COLO668 (cell line): ENCODE measurements around the gene RAP1GAP.
"Not testable (repeated sequence)": the region's sequence is repeated elsewhere in the genome, so short reads cannot be mapped to it uniquely, and the experiment has no call there.

ENCODE experiments used
- DNase-seq: peaks from one replicate; lab custom pipeline; 2025; ENCODE audit not compliant: unreplicated experiment; lab: John Stamatoyannopoulos, UW

The RAP1GAP gene

DNA sequence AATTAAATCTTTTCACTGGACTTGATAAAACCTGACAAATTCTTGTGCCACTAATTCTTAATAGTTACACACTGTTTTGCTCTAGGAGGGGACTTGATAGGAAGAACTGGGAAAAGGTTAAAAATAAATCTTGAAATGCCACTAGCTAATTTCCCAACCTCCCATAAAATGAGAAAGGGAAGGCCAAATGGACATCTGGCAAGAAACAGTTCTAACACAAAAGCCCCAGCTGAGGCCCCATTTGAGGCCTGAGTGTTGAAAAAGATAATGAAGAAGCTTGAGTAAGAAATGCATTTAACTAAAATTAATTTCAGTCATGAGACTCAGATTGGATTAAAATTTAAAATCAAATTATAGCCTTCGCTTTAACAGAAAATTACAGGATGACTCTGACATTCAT lies 11.2 kb upstream of the RAP1GAP start:
- no peak for DNase-seq

- DNase-seq, result no peak
Observed at GRCh38 chr1:21677168-21677567, 8.0 kb upstream of the RAP1GAP start.

DNA sequence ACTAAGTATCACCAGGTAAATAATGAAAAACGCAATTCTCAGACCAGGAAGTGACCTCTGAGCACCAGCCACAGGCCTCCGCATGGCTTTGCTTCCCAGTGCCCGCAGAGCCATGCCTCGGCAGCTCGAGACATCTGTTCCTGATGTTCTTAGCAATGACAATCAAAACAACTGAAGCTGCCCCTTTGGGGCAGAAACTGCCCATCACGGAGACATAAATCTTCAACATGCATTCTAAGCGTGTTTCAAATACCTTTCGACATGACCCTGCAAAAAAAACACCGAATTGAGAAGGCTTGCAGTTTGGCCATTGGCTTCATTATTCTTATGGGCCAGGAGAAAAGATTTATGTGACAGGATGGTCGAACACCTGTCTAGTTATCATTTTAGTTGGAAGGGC lies 5.8 kb upstream of the RAP1GAP start:
- DNase-seq, result no peak

GRCh38 chr1:21673853-21674252 lies 4.7 kb upstream of the RAP1GAP start:
- DNase-seq, result not testable (repeated sequence)

DNA sequence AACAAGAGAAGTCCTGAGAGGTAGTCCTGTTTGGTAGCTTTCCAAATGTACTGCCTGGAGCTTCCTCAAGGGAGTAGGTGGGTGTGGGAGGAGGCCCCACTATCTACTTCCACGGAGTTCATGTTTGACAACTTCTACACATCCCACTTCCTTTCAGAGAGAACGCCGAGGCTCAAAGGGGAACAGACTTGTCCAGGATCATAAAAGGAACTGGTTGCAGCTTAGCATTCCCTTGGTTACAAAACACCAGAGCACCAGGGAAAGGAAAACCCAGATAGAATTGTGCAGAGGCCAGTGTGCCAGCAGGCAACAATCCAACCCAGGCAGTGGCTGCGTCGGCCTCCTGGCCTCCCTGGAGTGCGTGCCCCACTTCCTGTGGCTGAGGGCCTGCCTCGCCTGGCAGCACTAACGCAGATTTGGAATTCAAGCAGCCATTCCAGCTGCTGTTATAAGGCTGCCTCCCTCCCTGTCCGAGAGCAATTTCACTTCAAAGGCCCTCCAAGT lies 4.2 kb upstream of the RAP1GAP start:
- no peak for DNase-seq

- DNase-seq, result no peak
Observed at GRCh38 chr1:21672478-21673276, 3.5 kb upstream of the RAP1GAP start.

GRCh38 chr1:21671915-21672314 lies 2.8 kb upstream of the RAP1GAP start:
- no peak for DNase-seq

DNA sequence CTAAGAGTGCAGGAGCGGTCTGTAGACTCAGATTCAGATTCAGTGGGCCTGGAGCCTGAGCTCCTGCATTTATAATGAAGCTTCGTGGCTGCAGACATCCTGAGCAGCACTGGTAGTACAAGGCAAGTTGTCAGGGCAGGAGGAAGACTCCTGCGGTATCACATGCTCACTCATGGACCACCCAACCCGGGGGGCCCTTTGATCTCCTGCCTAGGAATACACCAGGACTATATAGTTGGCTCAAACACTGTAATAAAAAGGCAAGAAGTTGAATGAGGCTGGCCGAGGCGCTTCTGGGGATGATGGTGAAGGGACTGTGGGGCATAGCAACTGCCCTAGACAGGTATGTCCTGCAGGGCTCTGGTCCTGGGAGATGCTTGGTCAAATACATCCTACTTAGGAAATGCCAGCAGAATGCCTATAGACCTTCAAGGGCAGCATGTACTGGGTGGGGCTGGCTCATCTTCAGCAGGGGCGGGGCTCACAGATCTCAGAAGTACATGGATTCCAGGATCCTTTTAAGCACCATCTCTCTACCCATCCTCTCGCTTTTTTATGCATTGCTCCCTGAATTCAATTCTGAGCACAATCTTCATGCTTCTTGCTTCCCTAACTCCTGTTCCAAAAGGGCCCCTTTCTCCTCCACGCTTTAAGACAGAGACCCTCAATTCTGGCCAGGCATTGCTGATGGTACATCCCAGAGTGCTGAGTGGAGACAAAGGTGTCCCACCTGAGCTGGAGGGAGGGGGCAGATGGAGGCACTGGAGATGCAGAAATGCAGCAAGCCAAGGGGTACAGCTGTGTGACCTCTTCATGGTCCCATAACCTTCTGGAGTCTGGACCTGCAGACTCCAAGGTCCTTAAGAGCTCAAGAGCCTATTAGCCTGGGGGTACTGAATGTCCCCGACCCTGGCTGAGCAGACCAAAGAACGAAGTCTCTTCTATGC lies 2.1 kb upstream of the RAP1GAP start:
- DNase-seq, result no peak

DNA sequence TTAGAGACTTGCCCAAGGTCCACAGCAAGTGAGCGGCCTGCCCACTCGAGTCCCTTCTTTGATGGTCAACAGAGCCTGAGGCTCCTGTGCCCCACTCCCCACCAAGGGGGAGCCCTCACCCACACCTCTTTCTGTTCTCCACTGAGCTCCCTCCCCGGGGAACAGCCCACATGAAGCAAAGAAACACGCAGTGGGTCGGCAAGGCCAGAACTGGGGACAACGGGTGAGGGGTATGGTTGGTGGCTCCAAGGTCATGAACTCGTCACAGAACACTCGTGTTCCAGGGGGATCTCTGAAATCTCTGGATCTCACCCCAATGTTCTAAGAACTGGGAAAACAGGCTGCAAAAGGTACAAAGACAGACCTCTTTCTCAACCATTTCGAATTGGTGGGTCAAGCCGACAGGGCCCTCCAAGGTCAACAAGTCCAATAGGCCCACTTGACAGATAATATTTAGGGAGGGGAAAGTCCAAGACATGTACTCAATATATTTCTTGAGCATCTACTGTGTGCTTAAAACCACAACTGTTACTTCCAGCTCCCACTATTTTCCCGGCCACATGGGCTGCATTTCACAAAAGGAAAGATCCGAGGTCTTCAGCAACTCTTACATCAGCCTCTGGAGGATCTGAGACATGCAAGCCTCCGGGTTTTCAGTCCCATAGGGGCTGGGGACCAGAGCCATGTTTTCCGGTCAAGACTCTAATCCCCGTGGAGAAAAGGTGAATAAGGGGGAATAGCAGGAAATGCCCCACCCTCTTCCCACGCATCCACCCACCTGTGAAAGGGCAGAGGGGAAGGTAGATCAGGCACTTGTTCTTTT lies 1.1 kb upstream of the RAP1GAP start:
- no peak for DNase-seq

DNA sequence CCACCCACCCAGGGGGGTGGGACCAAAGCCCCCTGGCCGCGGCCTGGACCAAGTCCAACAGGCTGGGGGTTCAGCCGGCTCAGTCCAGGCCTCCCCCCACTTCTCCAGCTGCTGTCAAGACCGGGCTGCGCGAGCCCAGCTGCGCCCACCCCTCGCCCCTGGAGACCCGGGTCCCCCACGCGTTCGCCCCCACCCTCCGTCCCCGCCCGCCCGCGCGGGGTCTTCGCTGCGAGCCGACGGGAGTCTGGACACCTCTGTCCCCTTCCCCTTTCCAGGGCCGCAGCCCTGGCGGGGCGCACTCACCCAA lies 253 bp downstream of the RAP1GAP start:
- DNase-seq, result no peak

DNA sequence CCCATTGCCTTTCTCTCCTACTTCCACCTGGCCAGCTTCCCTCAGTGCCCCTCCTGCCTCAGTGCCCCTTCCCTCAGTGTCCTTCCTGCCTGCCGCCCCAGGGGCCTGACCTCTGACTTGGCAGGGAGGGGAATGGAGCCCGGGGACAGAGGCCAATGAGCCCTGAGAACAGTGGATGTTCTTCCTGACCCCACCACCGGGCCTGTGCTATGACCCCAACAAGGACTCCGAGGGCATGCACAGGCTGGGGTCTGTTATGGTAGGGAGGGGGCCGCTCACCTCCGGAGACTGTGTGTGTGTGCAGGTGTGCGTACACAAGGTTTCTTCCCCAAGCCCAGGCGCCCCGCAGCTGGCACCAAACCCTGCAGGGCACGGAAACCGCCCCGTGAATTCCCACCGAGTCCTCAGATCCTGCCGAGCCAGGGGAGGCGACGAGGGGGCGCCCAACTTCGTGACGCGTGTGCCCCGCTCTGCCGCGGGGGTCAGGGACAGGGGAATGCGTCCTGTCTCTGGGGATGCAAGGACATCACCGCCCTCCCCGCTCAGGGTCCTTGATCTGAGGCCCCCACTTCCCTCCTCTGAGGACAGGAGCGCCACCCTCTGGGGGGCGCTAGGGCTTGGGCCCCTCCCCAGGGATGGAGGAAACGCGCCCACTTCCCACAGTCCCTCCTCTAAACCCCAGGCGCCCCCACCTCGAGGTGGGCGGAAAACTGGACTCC lies 766 bp downstream of the RAP1GAP start:
- DNase-seq, result peak; percentile 58

DNA sequence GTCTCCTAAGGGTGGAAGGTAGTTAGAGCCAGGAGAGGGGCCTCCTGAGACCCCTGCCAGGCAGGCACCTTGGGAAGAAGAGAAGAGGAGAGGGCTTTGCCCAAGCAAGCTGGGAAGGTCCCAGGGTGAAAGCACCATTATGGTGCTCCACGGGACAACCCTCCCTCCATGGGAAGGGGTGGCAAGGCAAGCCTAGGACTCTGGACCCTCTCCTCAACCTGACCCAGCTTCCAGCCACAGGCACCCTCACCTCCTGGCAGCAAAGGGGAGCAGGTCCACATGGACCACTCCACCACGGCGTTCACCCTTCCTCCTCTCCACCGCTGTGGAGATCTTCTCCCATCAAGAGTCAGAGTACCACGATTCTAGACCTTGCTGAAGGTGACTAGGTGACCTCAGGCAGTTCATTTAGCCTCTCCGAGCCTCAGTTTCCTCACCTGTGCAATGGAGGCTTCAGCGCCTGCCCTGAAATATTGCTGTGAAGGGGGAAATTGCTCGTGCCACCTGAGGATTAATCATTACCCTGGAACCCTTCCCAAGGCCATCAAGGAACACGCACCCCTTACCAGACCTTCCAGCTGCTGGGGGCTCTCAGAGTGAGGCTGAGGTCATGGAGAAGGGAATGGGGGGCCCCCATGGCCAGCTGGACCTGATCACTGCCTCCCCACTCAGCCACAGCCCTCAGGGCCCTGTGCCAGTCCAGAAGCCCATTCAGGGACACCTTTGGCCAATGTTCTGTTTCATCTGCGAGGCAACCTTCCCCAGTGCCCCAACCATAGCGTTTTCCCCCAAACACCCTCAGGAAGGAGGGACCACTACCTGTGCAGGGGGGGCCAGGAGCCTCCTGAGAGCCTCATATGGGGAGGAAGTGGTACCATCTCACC lies 1.6 kb downstream of the RAP1GAP start:
- no peak for DNase-seq

- peak; percentile 79 for DNase-seq
Observed at GRCh38 chr1:21666576-21667320, 2.4 kb downstream of the RAP1GAP start.

DNA sequence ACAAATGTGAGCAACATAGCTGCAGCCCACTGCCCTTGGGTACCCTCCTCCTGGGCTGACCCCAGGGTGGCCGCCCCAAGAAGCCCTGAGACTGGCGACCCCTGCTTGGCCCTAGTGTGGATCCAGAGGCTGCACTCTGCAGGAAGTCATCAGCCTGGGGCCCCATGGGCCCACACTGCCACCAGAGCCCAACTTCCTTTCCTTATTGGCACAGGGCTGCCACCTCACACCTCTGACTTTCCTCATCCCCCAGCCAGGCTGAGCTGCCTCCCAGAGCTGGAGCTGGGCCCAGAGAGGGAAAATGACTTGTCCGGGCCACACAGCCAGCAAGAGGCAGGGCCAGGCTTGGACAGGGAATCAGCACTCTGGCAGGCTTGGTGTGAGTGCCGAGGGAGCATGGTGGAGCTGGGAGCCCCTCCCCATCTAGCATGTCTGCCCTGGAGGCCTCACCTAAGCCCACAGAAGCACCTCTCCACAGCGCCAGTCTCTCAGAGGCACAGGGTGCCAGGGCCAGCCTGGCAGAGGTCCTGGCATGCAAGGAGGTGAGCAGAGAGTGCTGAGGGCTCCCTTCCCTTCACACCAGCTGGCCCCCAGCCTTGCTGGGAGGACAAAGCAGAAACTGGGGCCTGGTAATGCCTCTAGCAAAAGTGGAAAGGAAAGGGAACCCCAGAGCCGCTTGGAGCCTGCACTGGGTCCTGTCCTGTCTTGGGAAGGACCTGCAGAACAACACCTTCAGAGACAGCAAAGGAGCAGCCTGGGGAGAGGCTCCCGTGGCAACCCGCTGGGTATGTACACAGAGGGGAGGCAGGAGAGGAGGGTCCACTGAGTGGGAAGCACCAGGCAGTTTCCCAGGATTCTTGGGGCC lies 3.2 kb downstream of the RAP1GAP start:
- no peak for DNase-seq

- DNase-seq, result no peak
Observed at GRCh38 chr1:21664806-21665588, 4.2 kb downstream of the RAP1GAP start.

DNA sequence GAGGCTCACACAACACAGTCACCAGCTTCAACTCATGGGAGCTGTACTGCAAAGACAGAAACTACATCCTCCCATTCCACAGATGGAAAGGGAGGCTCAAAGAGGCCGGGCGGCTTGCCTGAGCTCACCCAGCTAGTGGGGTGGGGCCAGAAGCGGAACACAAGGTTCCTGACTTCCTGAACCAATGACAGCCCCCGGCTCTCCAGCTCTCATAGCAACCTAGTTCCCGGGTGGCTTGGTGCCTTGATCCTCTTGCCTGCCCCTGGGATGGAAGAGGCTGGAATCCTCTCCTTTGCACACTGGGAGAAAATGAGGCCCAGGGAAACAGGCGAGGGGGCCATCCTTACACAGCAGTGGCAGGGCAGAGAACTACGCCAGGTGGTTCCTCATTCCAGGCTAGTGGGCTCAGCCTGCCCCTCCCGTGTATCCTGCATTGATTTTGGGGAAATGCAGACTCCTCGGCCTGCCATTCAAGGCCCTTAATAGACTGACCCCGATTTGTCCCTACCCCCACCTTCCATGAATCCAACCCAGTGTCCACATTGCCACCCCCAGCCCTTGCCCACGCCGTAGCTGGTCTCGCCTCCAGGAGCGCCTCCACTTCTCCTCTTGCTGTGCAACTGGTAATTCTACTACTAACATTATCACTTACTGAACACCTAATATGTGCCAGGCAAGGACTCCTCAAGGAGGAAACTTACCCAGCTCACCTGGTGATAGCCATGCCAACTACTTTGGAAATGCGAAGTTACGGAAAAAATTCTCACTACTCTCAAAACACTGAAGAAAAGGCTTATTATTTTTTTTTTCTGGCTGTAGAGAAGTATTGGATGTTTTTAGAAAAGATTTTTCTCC lies 5.0 kb downstream of the RAP1GAP start:
- no peak for DNase-seq
